Esophagus squamous epithelium (tissue), 5 donors: Measurements from ENCODE around the gene MYH3. TPM values are rescaled to one million over a fixed set of nuclear protein-coding genes. Genes with fewer than 3 reads are reported as not detected.

Experiments
- DNase-seq: peaks from one replicate; lab custom pipeline; 2025; lab: John Stamatoyannopoulos, UW
- H3K27ac ChIP-seq, 4 donors: fragments of 200-600 bp; sonication (generic); one replicate each; pipeline ENCODE4 v1.5.1; 2016 to 2019; ENCODE audit warnings: mild to moderate bottlenecking in 1 of 4
- H3K27me3 ChIP-seq, 4 donors: fragments of 200-600 bp; sonication (generic); 1 replicate in 3 of 4; 2 replicates in 1 of 4; pipeline versions ENCODE4 v1.5.1 to v1.6.0; 2017 to 2021; ENCODE audit warnings: antibody characterized with exemption in 1 of 4
- H3K36me3 ChIP-seq, 3 donors: fragments of 200-600 bp; sonication (generic); one replicate each; pipeline ENCODE4 v1.5.1; 2016 to 2019
- H3K4me1 ChIP-seq, 3 donors: fragments of 200-600 bp; sonication (generic); one replicate each; pipeline ENCODE4 v1.5.1; 2017 to 2019
- H3K4me3 ChIP-seq, 4 donors: fragments of 200-600 bp; sonication (generic); 1 replicate in 3 of 4; 2 replicates in 1 of 4; pipeline ENCODE4 v1.5.1; 2016 to 2019; ENCODE audit warnings: mild to moderate bottlenecking in 2 of 4, moderate library complexity in 1 of 4
- H3K9me3 ChIP-seq, 3 donors: fragments of 200-600 bp; sonication (generic); one replicate each; pipeline ENCODE4 v1.5.1; 2016 to 2019
- CTCF ChIP-seq, 6 experiments: fragments of 450-650 bp in 4 of 6; fragments of 200-600 bp in 2 of 6; sonication (generic) in 2 of 6; IDR thresholded peaks; one replicate each; pipeline ENCODE4 v1.5.1; 2016 to 2019; ENCODE audit warnings: antibody characterized with exemption in 6 of 6, mild to moderate bottlenecking in 4 of 6, moderate library complexity in 4 of 6
- POLR2A ChIP-seq, 4 donors: fragments of 450-650 bp; IDR thresholded peaks; one replicate each; pipeline ENCODE4 v1.6.1; 2017; ENCODE audit warnings: antibody characterized with exemption in 4 of 4, mild to moderate bottlenecking in 4 of 4, moderate library complexity in 3 of 4
- WGBS, 2 donors: methylation state at CpG; one replicate each; pipeline ENCODE4 v1.1.5; 2018; 5-methylcytosine and 5-hydroxymethylcytosine counted together
- intact Hi-C: fragments of 100-400 bp; cut with DNase I; formaldehyde crosslinking; loops from one replicate; pipeline ENCODE4 v1.15.0; 2022
- total RNA-seq, 4 donors: library from RNA; depleted of rRNA; stranded (reverse); fragments of >200 nt; gene quantifications; one replicate each; pipeline ENCODE4 v1.1.0, GENCODE V29; 2016
- donor health status: DM: yes; HTN: yes; CAD: no.

The MYH3 gene
- total RNA-seq, 4 donors from 2014 or later = 0.64 to 1.6 (median 1.5) TPM; not detected in 1

GRCh38 chr17:10640475-10640874, 16.6 kb downstream of the MYH3 start:
- H3K27ac ChIP-seq = no peak overlapping the region
- intact Hi-C loops = loop anchor here (10.0 kb wide), 1 partner anchor 204 kb away; no protein-coding TSS in a partner anchor
- no peaks in the 10 kb centered on the region for H3K4me1 ChIP-seq
- TF ChIP-seq POLR2A (IDR thresholded peaks at IDR 0.05) = no peak
- no peak for TF ChIP-seq CTCF (IDR thresholded peaks at IDR 0.05)
- H3K9me3 ChIP-seq = no peaks in the 10 kb centered on the region
- no peak overlapping the region for H3K4me3 ChIP-seq
- DNase-seq = no peak
- WGBS, 2 donors = 42 to 88% methylated on average over 2 to 3 of the region's 3 CpGs
- H3K27me3 ChIP-seq = no peaks in the 10 kb centered on the region
- H3K36me3 ChIP-seq = peaks cover 0 to 64% (median 3%) of the 10 kb centered on the region in 3 donors

GRCh38 chr17:10638151-10638550, 19.0 kb downstream of the MYH3 start:
- no peak overlapping the region for H3K4me3 ChIP-seq
- H3K4me1 ChIP-seq = no peaks in the 10 kb centered on the region
- TF ChIP-seq CTCF (IDR thresholded peaks at IDR 0.05) (no peak), POLR2A (IDR thresholded peaks at IDR 0.05) (no peak)
- DNase-seq = no peak
- intact Hi-C loops = no loop called here
- H3K36me3 ChIP-seq = peaks cover 0 to 68% (median 3%) of the 10 kb centered on the region in 3 donors
- no peak overlapping the region for H3K27ac ChIP-seq
- 89 to 93% methylated on average over 14 to 24 of the region's 25 CpGs for WGBS, 2 donors
- H3K27me3 ChIP-seq = no peaks in the 10 kb centered on the region
- no peaks in the 10 kb centered on the region for H3K9me3 ChIP-seq

- no peak for DNase-seq
- TF ChIP-seq CTCF (IDR thresholded peaks at IDR 0.05) (no peak), POLR2A (IDR thresholded peaks at IDR 0.05) (no peak)
- Histone ChIP-seq H3K9me3 (no peaks in the 10 kb centered on the region), H3K27me3 (no peaks in the 10 kb centered on the region), H3K4me1 (peaks cover 0 to 6% (median 0%) of the 10 kb centered on the region in 3 donors), H3K4me3 (no peak overlapping the region), H3K36me3 (peaks cover 0 to 54% (median 3%) of the 10 kb centered on the region in 3 donors), H3K27ac (no peak overlapping the region)
- 90 to 91% methylated on average over 13 to 14 of the region's 14 CpGs for WGBS, 2 donors
- intact Hi-C loops = no loop called here
Observed at GRCh38 chr17:10635290-10635689, 21.8 kb downstream of the MYH3 start.

- TF ChIP-seq CTCF (IDR thresholded peaks at IDR 0.05) = no peak
- no peak for TF ChIP-seq POLR2A (IDR thresholded peaks at IDR 0.05)
- H3K27ac ChIP-seq = no peak overlapping the region
- H3K4me1 ChIP-seq = peaks cover 0 to 6% (median 0%) of the 10 kb centered on the region in 3 donors
- H3K27me3 ChIP-seq = no peaks in the 10 kb centered on the region
- no peak for DNase-seq
- intact Hi-C loops = no loop called here
- no peak overlapping the region for H3K4me3 ChIP-seq
- H3K9me3 ChIP-seq = no peaks in the 10 kb centered on the region
- peaks cover 0 to 49% (median under 1%) of the 10 kb centered on the region in 3 donors for H3K36me3 ChIP-seq
- 82 to 87% methylated on average over 15 of the region's 15 CpGs for WGBS, 2 donors
Observed at GRCh38 chr17:10633738-10634379, 23.2 kb downstream of the MYH3 start.

GRCh38 chr17:10631701-10632100, 25.4 kb downstream of the MYH3 start:
- no peak for DNase-seq
- TF ChIP-seq POLR2A (IDR thresholded peaks at IDR 0.05) (no peak), CTCF (IDR thresholded peaks at IDR 0.05) (no peak)

More at GRCh38 chr17:10631701-10632100, 25.4 kb downstream of the MYH3 start:
- no peaks in the 10 kb centered on the region for H3K9me3 ChIP-seq
- no peak overlapping the region for H3K27ac ChIP-seq
- WGBS, 2 donors = 76 to 88% methylated on average over 12 to 15 of the region's 15 CpGs
- no peaks in the 10 kb centered on the region for H3K27me3 ChIP-seq
- intact Hi-C loops = no loop called here
- no peak overlapping the region for H3K4me3 ChIP-seq
- H3K36me3 ChIP-seq = peaks cover 0 to 36% (median 0%) of the 10 kb centered on the region in 3 donors
- peaks cover 0 to 6% (median 0%) of the 10 kb centered on the region in 3 donors for H3K4me1 ChIP-seq
